SK-N-SH treated with all-trans-retinoic acid at 6 μM for 48 hours (cell line): ENCODE measurements around the gene F8.

ENCODE experiments used
- ARNTL ChIP-seq: fragments of 450-650 bp; formaldehyde crosslinking; IDR thresholded peaks from 2 replicates; pipeline ENCODE4 v1.5.0; 2020; ENCODE audit warnings: low read depth, mild to moderate bottlenecking, moderate library complexity, borderline replicate concordance
- BACH2 ChIP-seq: fragments of 250-450 bp; sonication (Bioruptor Pico); IDR thresholded peaks from 2 replicates; pipeline ENCODE4 v1.9.0; 2021; ENCODE audit warnings: mild to moderate bottlenecking, borderline replicate concordance
- ESRRG ChIP-seq: fragments of 250-450 bp; sonication (Bioruptor Pico); IDR thresholded peaks from 2 replicates; pipeline ENCODE4 v1.6.1; 2021; ENCODE audit warnings: mild to moderate bottlenecking
- GLIS3 ChIP-seq: fragments of 250-450 bp; sonication (Bioruptor Pico); IDR thresholded peaks from 2 replicates; pipeline ENCODE4 v1.5.0; 2020; ENCODE audit warnings: mild to moderate bottlenecking, moderate library complexity
- OSR1 ChIP-seq: fragments of 250-450 bp; sonication (Bioruptor Pico); IDR thresholded peaks from 2 replicates; pipeline ENCODE4 v1.8.0; 2022; ENCODE audit warnings: moderate library complexity, mild to moderate bottlenecking, inconsistent platforms
- RARB ChIP-seq: fragments of 250-450 bp; sonication (Bioruptor Pico); IDR thresholded peaks from 2 replicates; pipeline ENCODE4 v1.8.0; 2021; ENCODE audit warnings: mild to moderate bottlenecking, moderate library complexity
- SNAI2 ChIP-seq: fragments of 250-450 bp; sonication (Bioruptor Pico); IDR thresholded peaks from 2 replicates; pipeline ENCODE4 v1.5.0; 2020; ENCODE audit warnings: mild to moderate bottlenecking, moderate library complexity
- ZC3H10 ChIP-seq: fragments of 250-450 bp; sonication (Bioruptor Pico); IDR thresholded peaks from 2 replicates; pipeline ENCODE4 v1.5.1; 2021; ENCODE audit warnings: mild to moderate bottlenecking, moderate library complexity
- ZFP3 ChIP-seq: fragments of 250-450 bp; sonication (Bioruptor Pico); IDR thresholded peaks from 2 replicates; pipeline ENCODE4 v1.5.0; 2020; ENCODE audit warnings: mild to moderate bottlenecking, moderate library complexity
- ZFP30 ChIP-seq: fragments of 450-650 bp; formaldehyde crosslinking; IDR thresholded peaks from 2 replicates; pipeline ENCODE4 v1.5.0; 2022; ENCODE audit warnings: mild to moderate bottlenecking, moderate library complexity
- ZNF565 ChIP-seq: fragments of 450-650 bp; formaldehyde crosslinking; conservative IDR thresholded peaks from 2 replicates; pipeline ENCODE4 v1.5.0; 2020; ENCODE audit warnings: low read depth, mild to moderate bottlenecking, moderate library complexity
- ZNF8 ChIP-seq: fragments of 450-650 bp; formaldehyde crosslinking; IDR thresholded peaks from 2 replicates; pipeline ENCODE4 v1.5.0; 2020; ENCODE audit warnings: mild to moderate bottlenecking, moderate library complexity
- TF ChIP-seq, protein P1 (sequence below): fragments of 250-450 bp; sonication (Bioruptor Pico); IDR thresholded peaks from 2 replicates; pipeline ENCODE4 v1.8.0; 2020; ENCODE audit warnings: mild to moderate bottlenecking, moderate library complexity, borderline replicate concordance

DNA sequence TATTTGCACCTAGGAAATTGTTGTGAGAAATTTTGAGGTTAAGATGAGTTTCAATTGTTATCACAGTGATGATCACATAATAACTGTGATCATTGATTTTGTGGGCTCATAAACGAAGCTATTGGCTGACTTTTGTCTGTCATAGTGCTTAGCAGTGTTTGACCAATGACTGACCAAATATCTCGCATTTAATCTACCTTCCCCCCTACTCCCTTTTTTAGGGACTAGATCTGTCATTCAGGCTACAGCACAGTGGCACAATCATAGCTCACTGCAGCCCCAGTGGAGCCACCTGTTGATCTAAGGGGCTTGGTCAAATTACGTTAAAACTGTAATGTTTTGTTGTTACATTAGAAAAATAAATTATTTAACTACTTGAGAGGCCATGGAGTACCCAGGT, 5.6 kb upstream of the F8 start:
- TF ChIP-seq BACH2 (no peak), ZNF565 (CRISPR knock-in tag) (no peak), ARNTL (CRISPR knock-in tag) (no peak), ZFP3 (CRISPR knock-in tag) (no peak), ZC3H10 (no peak), ESRRG (CRISPR knock-in tag) (no peak), RARB (CRISPR knock-in tag) (no peak), ZFP30 (no peak), OSR1 (no peak), ZNF8 (CRISPR knock-in tag) (no peak), GLIS3 (no peak), SNAI2 (CRISPR knock-in tag) (no peak)
- TF ChIP-seq, protein P1, sequence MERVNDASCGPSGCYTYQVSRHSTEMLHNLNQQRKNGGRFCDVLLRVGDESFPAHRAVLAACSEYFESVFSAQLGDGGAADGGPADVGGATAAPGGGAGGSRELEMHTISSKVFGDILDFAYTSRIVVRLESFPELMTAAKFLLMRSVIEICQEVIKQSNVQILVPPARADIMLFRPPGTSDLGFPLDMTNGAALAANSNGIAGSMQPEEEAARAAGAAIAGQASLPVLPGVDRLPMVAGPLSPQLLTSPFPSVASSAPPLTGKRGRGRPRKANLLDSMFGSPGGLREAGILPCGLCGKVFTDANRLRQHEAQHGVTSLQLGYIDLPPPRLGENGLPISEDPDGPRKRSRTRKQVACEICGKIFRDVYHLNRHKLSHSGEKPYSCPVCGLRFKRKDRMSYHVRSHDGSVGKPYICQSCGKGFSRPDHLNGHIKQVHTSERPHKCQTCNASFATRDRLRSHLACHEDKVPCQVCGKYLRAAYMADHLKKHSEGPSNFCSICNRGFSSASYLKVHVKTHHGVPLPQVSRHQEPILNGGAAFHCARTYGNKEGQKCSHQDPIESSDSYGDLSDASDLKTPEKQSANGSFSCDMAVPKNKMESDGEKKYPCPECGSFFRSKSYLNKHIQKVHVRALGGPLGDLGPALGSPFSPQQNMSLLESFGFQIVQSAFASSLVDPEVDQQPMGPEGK (CRISPR knock-in tag): no peak
